Right forelimb (tissue), 1 donor: ENCODE measurements around the gene GDF9.
A peak's percentile ranks its signal among the peaks of the same experiment; 100 is the strongest.

Experiments
- DNase-seq: peaks from one replicate; pipeline ENCODE4 v3.0.0-alpha.2; 2018

GDF9 gene

GRCh38 chr5:132834057-132834456 is 32.2 kb downstream of the GDF9 start:
- DNase-seq, result no peak

DNA sequence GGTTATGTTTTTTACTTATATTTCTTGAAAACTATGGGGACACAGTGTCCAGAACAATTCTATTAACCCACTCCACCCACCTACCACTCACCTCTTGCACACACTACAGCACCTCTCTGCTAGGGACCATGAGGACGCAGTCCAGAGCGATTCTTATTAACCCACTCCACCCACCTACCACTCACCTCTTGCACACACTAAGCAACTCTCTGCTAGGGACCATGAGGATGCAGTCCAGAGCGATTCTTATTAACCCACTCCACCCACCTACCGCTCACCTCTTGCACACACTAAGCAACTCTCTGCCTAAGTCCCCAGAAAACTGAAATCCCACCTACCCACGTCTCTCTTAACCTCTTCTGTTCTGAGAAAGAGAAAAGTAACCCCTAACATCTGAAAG is 33.7 kb downstream of the GDF9 start:
- DNase-seq, result no peak

DNA sequence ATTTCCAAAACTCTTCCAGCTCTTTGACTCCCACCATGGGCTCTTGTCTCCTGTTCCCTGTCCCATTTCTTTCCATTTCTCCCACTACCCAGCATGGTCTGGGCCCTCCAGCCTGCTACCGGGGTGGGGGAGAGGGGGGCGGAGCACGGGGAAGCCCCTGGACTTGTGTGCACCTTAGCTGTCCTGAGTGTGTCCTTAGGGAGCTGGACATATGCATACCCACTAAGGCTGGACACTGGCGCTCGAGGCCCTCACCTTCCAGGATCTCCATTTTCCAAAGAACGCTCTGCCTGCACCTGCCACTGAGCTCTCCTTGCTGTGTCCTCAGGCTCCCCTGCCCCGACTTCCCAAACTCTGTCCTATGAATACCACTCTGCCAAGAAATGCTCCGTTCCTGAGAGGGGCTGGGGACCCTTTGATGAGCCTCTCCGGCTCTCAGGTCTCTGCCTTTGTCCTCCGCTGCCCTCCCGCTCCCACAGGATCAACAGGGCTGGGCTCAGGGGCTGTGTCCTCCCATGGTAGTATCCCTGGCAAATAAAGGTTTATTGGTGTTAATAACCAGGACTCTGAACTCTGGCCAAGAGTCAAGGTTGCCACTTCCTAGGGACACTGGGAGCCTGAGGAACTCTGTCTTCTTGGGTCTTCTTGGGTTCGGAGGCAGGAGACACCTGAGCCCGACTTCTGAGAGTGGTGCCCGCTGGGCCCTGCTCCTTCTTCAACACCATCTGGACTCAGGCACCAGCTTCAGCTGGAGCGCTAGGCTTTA is 35.0 kb downstream of the GDF9 start:
- no peak for DNase-seq

GRCh38 chr5:132830436-132831094 is 35.7 kb downstream of the GDF9 start, which contains the start of gene SHROOM1:
Gene SHROOM1 (minus strand): TSS chr5:132830647. CDS start chr5:132826140, 4,507 bp downstream.
- peak; percentile 53 for DNase-seq

- DNase-seq, result peak; percentile 85
Observed at GRCh38 chr5:132829742-132830435, 36.4 kb downstream of the GDF9 start.

DNA sequence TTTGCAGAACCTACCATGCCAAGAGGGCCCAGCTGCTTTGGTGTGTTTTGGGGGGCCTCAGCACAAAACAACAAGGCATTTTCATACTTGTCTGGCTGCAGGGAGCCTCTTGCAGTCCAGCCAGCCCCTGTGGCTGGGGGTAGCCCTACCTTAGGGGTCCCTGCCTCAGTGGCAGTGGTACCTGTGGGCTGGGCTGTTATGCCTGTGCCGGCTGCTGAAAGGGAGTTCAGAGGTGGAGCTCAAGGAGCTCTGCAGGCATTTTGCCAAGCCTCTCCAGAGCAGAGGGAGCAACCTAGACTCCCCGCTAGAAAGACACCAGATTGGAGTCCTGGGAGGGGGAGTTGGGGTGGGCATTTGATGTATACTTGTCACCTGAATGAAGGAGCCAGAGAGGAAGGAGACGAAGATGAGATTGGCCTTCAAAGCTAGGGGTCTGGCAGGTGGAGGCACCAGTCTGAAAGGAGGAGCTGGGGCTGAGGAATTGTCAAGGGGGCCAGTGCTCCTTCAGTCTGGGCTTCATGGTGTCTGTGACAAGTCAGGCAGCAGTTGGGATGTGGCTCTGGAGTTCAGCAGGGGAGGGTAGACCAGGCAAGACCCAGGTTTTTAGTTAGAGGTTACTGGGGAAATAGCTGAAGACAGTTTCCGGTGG is 37.3 kb downstream of the GDF9 start:
- no peak for DNase-seq

DNA sequence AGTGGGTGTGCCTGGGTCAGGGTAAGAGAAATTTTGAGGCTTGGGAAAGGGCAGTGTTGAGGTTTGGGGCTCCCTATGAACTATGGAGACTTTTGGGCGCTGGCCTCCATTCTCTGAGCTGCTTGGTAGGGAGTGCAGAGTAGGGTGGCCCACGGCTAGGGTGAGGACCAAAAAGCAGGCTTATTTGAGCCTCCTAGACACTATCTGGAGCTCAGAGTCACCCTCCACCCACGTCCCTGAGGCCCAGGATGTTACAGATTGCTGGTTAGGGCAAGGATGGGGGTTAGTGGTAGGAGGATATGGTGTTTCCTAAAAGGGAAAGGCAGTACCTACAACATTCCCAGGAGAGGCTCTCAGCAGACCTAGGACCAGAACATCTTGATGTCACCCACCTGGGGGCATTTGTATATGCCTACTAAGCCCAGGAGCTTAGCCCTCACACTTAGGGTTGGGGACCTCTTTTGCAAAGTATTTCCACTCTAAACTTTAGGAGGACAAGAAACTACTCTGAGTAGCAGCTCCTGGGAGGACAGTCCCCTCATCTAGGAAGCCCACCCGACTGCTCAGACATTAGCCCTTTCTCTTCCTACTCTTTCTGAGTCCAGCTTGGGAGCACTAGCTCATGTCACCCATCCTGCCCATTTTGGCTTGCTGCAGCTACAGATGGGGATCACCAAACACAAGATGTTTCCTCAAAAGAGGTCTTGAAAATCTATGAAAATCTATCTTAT is 38.2 kb downstream of the GDF9 start:
- DNase-seq, result no peak

DNA sequence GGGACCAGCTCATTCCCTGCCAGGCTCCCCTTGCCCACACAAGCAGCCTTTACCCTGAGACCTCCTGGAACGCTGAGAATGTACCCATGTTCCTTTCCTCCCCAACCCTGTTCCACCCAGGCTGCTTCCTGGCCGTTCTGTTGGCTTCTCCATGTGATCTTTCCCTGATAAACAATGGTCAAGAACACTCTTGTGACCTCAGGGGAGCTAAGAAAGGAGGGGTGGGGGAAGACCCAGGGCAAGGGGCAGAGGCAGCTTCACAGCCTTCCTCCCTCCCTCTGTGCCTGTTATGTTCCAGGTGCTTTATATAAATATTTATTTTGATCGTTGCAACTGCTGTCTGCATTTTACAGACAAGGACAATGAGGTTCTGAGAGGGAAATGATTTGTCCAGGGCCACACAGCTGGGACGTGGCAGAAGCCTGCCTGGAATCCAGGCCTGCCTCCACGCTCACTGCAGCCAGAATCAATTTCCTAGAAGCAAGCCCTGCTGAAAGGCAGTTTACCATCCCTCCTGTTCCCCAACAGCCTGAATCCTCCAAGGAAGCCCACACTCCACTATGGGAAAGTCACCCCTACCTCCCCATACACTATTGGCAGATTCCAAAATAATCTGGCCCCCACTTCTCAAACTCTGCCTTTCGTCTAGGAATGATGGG is 39.7 kb downstream of the GDF9 start:
- no peak for DNase-seq

DNA sequence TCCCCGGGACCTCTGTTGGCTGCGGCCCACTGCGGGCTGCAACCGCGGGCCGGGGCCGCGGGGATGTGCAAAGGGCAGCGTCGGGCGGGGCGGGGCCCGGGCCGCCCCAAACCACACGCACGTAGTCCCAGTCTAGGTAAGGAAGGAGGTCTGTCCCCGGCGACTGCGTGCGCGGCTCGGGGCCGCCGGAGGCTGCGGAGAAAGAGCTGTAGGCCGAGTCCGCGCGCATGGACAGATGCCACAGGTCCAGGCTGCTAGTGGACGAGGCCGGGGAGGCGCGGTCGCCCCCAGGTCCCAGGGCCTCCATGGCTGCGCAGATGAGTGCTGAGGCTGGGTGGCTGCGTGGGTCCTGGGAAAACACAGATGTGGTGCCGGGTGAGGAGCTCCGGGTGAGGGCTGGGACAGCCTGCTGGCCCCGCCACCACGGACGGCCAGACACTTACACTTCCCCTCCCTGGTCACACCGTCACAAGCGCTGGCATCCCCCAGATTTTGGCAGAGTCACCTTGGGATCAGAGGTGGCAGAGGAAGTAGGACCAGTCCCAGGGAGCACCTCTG is 40.4 kb downstream of the GDF9 start:
- no peak for DNase-seq

DNA sequence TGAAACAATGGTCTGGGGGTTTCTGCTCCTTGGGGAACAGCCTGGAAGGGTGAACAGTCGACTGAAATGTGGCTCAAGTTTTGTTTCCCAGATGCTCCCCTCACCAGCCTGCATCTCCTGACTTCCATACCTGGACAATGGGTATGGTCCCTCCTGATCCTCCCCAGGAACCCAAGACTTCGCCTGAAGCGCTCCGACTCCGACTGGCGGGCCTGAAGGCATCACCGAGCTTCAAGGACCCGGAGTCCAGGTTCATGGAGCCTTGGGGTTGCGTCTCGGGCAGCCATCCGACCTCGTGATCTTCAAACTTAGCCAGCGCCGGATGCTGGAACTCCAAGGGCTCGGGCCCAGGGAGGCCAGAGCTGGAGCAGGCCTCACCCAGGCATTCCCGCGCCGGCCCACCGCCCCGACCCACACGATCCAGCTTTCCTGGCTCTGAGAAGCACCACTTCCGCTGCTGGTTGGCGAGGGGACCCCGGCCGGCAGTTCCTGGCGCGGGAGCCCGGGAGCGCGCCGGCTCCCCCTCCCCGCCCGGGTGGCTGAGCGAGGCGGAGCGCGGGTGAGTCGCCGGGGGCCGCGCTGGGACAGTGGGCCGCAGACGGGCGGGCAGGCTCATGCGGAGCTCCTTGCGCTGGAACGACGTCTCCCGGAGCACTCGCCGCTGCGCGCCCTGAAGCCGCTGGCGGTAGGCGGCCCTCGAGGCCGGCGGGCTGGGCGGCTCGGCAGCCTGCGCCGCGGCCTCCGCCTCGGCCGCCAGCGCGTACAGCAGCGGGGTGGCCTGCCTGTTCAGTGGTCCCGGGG is 41.0 kb downstream of the GDF9 start:
- DNase-seq, result peak; percentile 58

DNA sequence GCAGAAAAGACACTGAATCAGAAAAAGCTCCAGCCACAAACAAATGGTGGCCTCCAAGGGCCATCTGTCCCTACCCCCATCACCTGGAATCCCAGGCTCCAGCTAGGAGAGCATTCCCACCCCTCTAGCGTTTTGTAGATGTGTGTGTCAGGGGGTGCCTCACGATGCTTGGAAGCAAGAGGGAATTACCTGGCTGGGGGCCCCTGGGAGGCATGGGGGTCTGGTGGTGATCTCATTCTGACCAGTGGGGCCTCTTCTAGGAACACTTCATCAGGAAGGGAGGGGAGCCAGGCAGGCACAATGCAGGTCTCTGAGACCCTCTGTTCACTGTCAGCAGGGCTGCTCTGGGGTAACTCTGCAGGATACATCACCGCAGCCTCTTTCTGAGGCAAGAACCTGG is 41.8 kb downstream of the GDF9 start:
- no peak for DNase-seq

DNA sequence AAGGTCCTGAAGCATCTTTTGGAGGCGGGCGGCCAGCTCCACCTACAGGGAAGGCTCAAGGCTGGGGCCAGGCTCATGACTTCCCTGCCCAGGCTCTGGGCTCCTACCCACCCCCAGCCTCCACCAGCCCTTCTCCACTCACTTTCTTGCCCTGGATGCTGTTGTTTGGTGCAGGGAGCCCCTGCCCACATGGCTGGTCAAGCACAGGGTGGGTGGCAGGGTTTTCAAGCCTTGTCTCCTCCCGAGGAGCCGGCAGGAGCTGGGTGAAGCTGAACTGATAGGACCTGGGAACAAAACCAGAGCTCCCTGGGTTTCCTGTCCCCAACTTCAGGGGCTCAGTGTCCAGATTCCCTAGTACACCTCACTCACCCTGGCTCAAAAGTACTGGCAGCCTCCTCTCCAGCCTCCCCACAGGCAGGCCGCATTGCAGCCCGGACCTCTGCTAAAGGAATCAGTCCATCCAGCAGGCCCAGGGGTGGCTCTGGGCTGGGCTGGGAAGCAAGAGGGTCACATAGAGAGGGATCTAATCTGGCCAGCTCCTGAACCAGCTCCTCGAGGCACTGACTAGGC is 42.7 kb downstream of the GDF9 start:
- no peak for DNase-seq

- peak; percentile 66 for DNase-seq
Observed at GRCh38 chr5:132822650-132823480, 43.4 kb downstream of the GDF9 start.

GRCh38 chr5:132821791-132822190 is 44.5 kb downstream of the GDF9 start:
- DNase-seq, result no peak

GRCh38 chr5:132821350-132821749 is 44.9 kb downstream of the GDF9 start:
- DNase-seq, result no peak

- DNase-seq, result peak; percentile 82
Observed at GRCh38 chr5:132820162-132820754, 46.0 kb downstream of the GDF9 start.

GRCh38 chr5:132819468-132819867 is 46.8 kb downstream of the GDF9 start:
- no peak for DNase-seq

DNA sequence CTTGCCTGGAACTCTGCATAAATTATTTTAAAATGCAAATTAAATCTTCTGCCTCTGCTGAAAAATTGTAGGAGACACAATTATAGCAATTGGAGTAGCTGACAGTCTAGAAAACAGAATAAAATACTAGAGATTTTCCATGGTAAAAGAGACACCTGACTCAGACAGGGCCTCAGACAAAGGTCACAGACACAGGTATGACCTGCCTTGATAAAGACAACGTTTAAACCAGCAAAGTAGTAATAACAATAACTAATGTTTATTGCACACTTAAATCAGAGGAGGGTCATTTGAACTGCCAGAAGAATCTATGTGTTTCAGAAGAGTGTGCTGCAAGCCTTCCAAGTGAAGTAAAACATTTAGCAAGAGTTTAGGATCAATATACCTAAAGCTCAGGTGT is 49.3 kb downstream of the GDF9 start:
- no peak for DNase-seq

GRCh38 chr5:132816554-132816953 is 49.7 kb downstream of the GDF9 start:
- DNase-seq, result no peak
